Measurements from ENCODE around the gene RAB3C. TPM values are rescaled to one million over a fixed set of nuclear protein-coding genes. Genes with fewer than 3 reads are reported as not detected.
A peak's percentile ranks its signal among the peaks of the same experiment; 100 is the strongest.

Gene RAB3C
- total and polyA plus RNA-seq, 9 donors, result 0.07 to 0.69 (median 0.21) TPM

DNA sequence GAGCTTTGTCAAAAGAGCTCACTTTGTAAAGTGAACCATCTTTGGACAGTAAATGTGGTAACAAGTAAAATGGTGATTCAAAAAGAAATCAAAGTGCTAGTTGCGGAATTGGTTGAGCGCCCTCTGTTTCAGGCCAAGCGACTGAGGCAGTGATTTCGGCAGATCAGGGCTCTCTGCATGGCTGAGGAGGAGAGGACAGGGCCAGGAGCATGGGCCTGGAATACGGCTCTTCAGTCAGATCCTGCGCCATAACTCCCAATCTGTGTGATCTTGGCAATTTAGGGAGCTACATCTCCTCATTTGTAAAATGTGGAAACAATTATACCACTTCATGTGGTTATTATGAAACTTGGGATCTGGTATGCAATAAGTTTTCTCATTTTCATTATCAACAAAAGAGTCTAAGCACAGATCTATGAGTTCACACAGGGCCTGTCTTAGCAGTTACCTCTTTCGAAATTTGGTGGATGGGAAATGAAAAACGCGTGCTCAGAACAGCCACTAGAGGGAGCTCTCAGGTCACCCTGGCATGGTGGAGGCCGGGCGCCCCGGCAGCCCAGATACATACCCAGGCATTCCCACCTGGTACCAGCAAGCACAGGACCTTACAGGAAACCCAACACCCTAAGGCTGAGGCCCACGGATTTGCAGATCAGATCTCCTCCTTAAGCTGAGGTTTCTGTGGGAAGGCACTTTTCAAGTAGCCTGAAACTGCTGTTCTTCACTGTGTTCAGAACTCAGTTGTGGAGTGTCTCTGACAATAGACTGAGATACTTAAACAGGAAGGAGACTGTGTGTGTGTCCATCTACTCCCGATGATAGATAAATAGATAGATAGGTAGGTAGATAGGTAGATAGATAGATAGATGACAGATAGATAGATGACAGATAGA, 303.7 kb downstream of the RAB3C start:
- H3K27me3 ChIP-seq (ENCODE audit: control insufficient read depth, insufficient read depth, low read length), result no peaks in the 10 kb centered on the region
- 37% methylated on average over 9 of the region's 14 CpGs for WGBS (ENCODE audit: insufficient coverage)
- DNase-seq, result peak; percentile 56
- H3K4me1 ChIP-seq (ENCODE audit: control insufficient read depth, insufficient read depth, low read length), result peaks cover 7% of the 10 kb centered on the region
- peaks cover 2% of the 10 kb centered on the region for H3K9me3 ChIP-seq (replicated peaks; ENCODE audit: control insufficient read depth, low read depth, low read length)
- no peak overlapping the region for H3K27ac ChIP-seq (ENCODE audit: low read length)
- no peak overlapping the region for H3K4me3 ChIP-seq (ENCODE audit: low read length)
- no peaks in the 10 kb centered on the region for H3K36me3 ChIP-seq (ENCODE audit: control insufficient read depth, insufficient read depth, low read length)

DNA sequence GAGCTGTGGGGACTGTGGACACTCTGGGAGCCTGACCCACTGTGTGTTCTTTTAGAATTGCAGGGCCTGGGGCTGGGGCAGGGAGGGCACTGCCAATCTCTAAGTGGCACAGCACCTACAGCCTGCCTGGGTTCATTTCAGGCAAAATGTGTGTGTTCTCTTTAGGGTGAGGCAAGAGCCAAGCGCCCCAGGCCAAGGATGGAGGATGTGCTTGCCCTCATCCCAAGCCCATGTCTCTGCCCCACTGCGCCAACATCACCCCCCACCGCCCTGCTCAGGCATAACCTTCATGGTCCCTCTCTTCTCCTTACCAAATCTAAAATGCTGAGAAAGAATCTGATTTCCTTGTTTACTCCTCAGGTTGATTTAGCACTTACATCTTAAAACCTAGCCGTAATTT, 304.4 kb downstream of the RAB3C start:
- 100% methylated on average over 2 of the region's 4 CpGs for WGBS (ENCODE audit: insufficient coverage)
- Histone ChIP-seq H3K36me3 (ENCODE audit: control insufficient read depth, insufficient read depth, low read length) (no peaks in the 10 kb centered on the region), H3K27me3 (ENCODE audit: control insufficient read depth, insufficient read depth, low read length) (no peaks in the 10 kb centered on the region), H3K27ac (ENCODE audit: low read length) (no peak overlapping the region), H3K4me3 (ENCODE audit: low read length) (no peak overlapping the region), H3K9me3 (replicated peaks; ENCODE audit: control insufficient read depth, low read depth, low read length) (peaks cover 2% of the 10 kb centered on the region), H3K4me1 (ENCODE audit: control insufficient read depth, insufficient read depth, low read length) (peaks cover 8% of the 10 kb centered on the region)
- DNase-seq, result no peak

GRCh38 chr5:58887721-58888409, 305.0 kb downstream of the RAB3C start:
- Histone ChIP-seq H3K4me3 (ENCODE audit: low read length) (no peak overlapping the region), H3K27me3 (ENCODE audit: control insufficient read depth, insufficient read depth, low read length) (no peaks in the 10 kb centered on the region), H3K27ac (ENCODE audit: low read length) (no peak overlapping the region), H3K9me3 (replicated peaks; ENCODE audit: control insufficient read depth, low read depth, low read length) (peaks cover 2% of the 10 kb centered on the region), H3K36me3 (ENCODE audit: control insufficient read depth, insufficient read depth, low read length) (no peaks in the 10 kb centered on the region), H3K4me1 (ENCODE audit: control insufficient read depth, insufficient read depth, low read length) (peaks cover 8% of the 10 kb centered on the region)
- peak; percentile 43 for DNase-seq
- WGBS (ENCODE audit: insufficient coverage), result 56% methylated on average over 5 of the region's 7 CpGs

DNA sequence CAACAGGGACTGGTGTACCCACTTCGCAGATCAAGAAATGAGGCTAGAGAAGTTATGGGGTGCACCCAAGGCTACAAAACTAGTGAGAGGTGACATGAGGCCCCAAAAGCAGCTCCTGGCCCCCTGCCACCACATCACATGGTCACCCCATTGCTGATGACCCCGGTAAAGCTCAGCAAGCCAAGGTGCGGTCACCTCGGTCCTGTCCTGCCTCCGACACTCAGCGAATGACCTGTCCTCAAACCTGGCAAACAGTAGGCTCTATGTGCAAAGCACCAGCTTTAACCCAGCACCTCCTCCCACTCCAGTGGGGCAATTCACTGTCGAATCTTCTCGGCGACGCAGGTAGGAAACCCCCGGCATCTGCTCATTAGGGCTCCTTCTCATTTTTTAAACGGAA, 307.4 kb downstream of the RAB3C start:
- Histone ChIP-seq H3K9me3 (replicated peaks; ENCODE audit: control insufficient read depth, low read depth, low read length) (no peaks in the 10 kb centered on the region), H3K27me3 (ENCODE audit: control insufficient read depth, insufficient read depth, low read length) (no peaks in the 10 kb centered on the region), H3K4me3 (ENCODE audit: low read length) (no peak overlapping the region), H3K27ac (ENCODE audit: low read length) (no peak overlapping the region), H3K4me1 (ENCODE audit: control insufficient read depth, insufficient read depth, low read length) (peaks cover 8% of the 10 kb centered on the region), H3K36me3 (ENCODE audit: control insufficient read depth, insufficient read depth, low read length) (no peaks in the 10 kb centered on the region)
- DNase-seq, result no peak
- WGBS (ENCODE audit: insufficient coverage), result 83% methylated on average over 11 of the region's 12 CpGs

- no peak overlapping the region for H3K27ac ChIP-seq (ENCODE audit: low read length)
- no peak overlapping the region for H3K4me3 ChIP-seq (ENCODE audit: low read length)
- no peaks in the 10 kb centered on the region for H3K27me3 ChIP-seq (ENCODE audit: control insufficient read depth, insufficient read depth, low read length)
- no peaks in the 10 kb centered on the region for H3K36me3 ChIP-seq (ENCODE audit: control insufficient read depth, insufficient read depth, low read length)
- DNase-seq, result no peak
- H3K4me1 ChIP-seq (ENCODE audit: control insufficient read depth, insufficient read depth, low read length), result peaks cover 8% of the 10 kb centered on the region
- 90% methylated on average over 2 of the region's 6 CpGs for WGBS (ENCODE audit: insufficient coverage)
- H3K9me3 ChIP-seq (replicated peaks; ENCODE audit: control insufficient read depth, low read depth, low read length), result no peaks in the 10 kb centered on the region
These were observed 307.8 kb downstream of the RAB3C start for GRCh38 chr5:58890701-58891085.

DNA sequence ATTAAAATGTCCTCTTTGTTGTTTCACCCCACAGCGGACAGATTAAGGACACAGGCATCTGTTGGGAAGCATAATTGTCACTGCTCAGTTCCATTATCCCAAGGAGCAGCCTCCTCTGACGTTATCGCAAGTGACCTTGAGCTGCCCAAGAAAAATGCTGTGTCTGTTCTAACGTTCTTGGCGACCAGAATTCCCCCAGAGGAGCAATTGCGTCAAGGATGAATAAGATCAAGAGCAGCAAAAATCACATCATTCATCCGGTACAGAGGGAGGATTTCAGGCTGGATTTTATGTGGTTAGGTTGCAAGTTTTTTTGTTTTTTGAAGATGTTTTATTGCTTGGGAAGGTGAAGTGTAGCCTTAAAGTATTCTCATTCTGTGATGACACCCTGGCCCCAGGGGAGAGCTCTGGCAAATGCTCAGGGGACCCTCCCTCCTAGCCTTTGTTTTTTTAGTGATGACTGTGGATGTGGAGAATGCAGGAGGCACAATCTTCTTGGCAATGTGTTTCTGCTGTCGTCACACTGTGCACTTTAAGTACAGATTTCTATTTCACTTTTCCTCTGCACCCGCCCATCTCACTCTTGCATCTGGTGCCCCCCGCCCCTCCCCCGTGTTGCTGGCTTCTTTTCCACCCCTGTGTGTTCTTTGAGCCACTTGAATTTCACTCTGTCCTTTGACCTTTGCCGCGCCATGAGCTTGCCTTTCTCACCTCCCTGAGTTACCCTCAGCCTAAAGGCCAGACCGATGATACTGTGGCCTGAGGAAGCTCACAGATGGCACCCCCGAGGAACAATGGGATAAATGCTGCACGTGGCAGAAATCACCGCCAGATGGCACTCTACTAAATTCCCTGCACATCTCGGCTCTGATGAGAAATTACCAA, 308.5 kb downstream of the RAB3C start:
- no peaks in the 10 kb centered on the region for H3K9me3 ChIP-seq (replicated peaks; ENCODE audit: control insufficient read depth, low read depth, low read length)
- WGBS (ENCODE audit: insufficient coverage), result 15% methylated on average over 9 of the region's 18 CpGs
- no peaks in the 10 kb centered on the region for H3K27me3 ChIP-seq (ENCODE audit: control insufficient read depth, insufficient read depth, low read length)
- H3K36me3 ChIP-seq (ENCODE audit: control insufficient read depth, insufficient read depth, low read length), result no peaks in the 10 kb centered on the region
- H3K4me1 ChIP-seq (ENCODE audit: control insufficient read depth, insufficient read depth, low read length), result peaks cover 8% of the 10 kb centered on the region
- H3K4me3 ChIP-seq (ENCODE audit: low read length), result no peak overlapping the region
- peak; percentile 77 for DNase-seq
- H3K27ac ChIP-seq (ENCODE audit: low read length), result no peak overlapping the region

DNA sequence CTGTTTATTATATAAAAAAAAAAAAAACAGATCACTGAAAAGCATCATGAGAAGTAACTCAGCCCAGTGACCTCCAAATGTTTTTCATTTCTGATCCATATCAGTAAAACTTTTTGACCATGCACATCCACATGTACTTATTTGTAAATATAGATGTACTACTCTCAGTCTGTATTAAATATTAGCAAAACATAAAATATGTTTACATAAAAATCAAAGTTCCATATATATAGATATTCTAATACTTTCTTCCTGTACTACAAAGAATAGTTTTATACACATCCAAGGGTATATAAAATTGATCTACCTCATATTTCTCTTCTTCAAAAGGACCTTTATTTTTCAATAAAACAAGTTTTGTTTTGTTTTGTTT, 309.1 kb downstream of the RAB3C start:
- H3K36me3 ChIP-seq (ENCODE audit: control insufficient read depth, insufficient read depth, low read length), result no peaks in the 10 kb centered on the region
- no peaks in the 10 kb centered on the region for H3K27me3 ChIP-seq (ENCODE audit: control insufficient read depth, insufficient read depth, low read length)
- no peak overlapping the region for H3K4me3 ChIP-seq (ENCODE audit: low read length)
- no peak for DNase-seq
- H3K9me3 ChIP-seq (replicated peaks; ENCODE audit: control insufficient read depth, low read depth, low read length), result no peaks in the 10 kb centered on the region
- H3K4me1 ChIP-seq (ENCODE audit: control insufficient read depth, insufficient read depth, low read length), result peaks cover 8% of the 10 kb centered on the region
- H3K27ac ChIP-seq (ENCODE audit: low read length), result no peak overlapping the region

GRCh38 chr5:58893551-58893950, 310.7 kb downstream of the RAB3C start:
- DNase-seq, result no peak
- 67% methylated on average over 1 of the region's 1 CpG for WGBS (ENCODE audit: insufficient coverage)
- no peak overlapping the region for H3K4me3 ChIP-seq (ENCODE audit: low read length)
- H3K27ac ChIP-seq (ENCODE audit: low read length), result no peak overlapping the region
- H3K9me3 ChIP-seq (replicated peaks; ENCODE audit: control insufficient read depth, low read depth, low read length), result no peaks in the 10 kb centered on the region
- H3K4me1 ChIP-seq (ENCODE audit: control insufficient read depth, insufficient read depth, low read length), result peaks cover 8% of the 10 kb centered on the region
- H3K36me3 ChIP-seq (ENCODE audit: control insufficient read depth, insufficient read depth, low read length), result no peaks in the 10 kb centered on the region
- H3K27me3 ChIP-seq (ENCODE audit: control insufficient read depth, insufficient read depth, low read length), result no peaks in the 10 kb centered on the region

GRCh38 chr5:58898006-58898405, 315.1 kb downstream of the RAB3C start:
- no peak overlapping the region for H3K27ac ChIP-seq (ENCODE audit: low read length)
- no CpG with 5 or more reads among the region's 4 CpGs for WGBS (ENCODE audit: insufficient coverage)
- DNase-seq, result no peak

DNA sequence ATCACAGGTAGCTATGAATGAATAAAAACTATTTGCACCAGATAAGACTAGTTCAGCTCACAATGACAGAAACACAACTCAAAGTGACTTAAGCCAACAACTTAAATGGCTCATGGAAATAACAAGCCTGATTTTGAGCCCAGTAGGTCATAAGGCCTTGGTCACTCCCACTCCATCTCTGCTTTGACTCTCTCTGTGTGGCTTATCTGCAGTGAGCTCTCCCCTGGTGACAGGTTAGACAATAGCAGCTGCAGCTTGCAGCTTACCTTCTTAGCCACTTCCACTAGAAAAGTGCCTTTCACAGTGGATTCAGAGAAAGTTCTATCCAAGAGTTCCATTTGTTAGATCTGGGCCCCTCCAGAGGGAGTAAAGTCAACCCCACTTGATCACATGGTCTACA, 315.7 kb downstream of the RAB3C start:
- Histone ChIP-seq H3K36me3 (ENCODE audit: control insufficient read depth, insufficient read depth, low read length) (no peaks in the 10 kb centered on the region), H3K4me1 (ENCODE audit: control insufficient read depth, insufficient read depth, low read length) (no peaks in the 10 kb centered on the region)
- DNase-seq, result no peak

More at GRCh38 chr5:58898006-58898405, 315.1 kb downstream of the RAB3C start:
- Histone ChIP-seq H3K27me3 (ENCODE audit: control insufficient read depth, insufficient read depth, low read length) (no peaks in the 10 kb centered on the region), H3K36me3 (ENCODE audit: control insufficient read depth, insufficient read depth, low read length) (no peaks in the 10 kb centered on the region), H3K9me3 (replicated peaks; ENCODE audit: control insufficient read depth, low read depth, low read length) (no peaks in the 10 kb centered on the region), H3K4me1 (ENCODE audit: control insufficient read depth, insufficient read depth, low read length) (no peaks in the 10 kb centered on the region), H3K4me3 (ENCODE audit: low read length) (no peak overlapping the region)

More for the DNA sequence above, 315.7 kb downstream of the RAB3C start:
- no peaks in the 10 kb centered on the region for H3K9me3 ChIP-seq (replicated peaks; ENCODE audit: control insufficient read depth, low read depth, low read length)
- no peak overlapping the region for H3K27ac ChIP-seq (ENCODE audit: low read length)
- no peaks in the 10 kb centered on the region for H3K27me3 ChIP-seq (ENCODE audit: control insufficient read depth, insufficient read depth, low read length)
- no peak overlapping the region for H3K4me3 ChIP-seq (ENCODE audit: low read length)

Measured in muscle of leg (tissue), 11 donors.